NCI-H2029 treated with DMSO at 0.1 percent for 48 hours (cell line): ENCODE results near the gene TMEM14C.

Experiments
- DNase-seq: peaks from one replicate; lab custom pipeline; 2025; lab: John Stamatoyannopoulos, UW

TMEM14C gene

DNA sequence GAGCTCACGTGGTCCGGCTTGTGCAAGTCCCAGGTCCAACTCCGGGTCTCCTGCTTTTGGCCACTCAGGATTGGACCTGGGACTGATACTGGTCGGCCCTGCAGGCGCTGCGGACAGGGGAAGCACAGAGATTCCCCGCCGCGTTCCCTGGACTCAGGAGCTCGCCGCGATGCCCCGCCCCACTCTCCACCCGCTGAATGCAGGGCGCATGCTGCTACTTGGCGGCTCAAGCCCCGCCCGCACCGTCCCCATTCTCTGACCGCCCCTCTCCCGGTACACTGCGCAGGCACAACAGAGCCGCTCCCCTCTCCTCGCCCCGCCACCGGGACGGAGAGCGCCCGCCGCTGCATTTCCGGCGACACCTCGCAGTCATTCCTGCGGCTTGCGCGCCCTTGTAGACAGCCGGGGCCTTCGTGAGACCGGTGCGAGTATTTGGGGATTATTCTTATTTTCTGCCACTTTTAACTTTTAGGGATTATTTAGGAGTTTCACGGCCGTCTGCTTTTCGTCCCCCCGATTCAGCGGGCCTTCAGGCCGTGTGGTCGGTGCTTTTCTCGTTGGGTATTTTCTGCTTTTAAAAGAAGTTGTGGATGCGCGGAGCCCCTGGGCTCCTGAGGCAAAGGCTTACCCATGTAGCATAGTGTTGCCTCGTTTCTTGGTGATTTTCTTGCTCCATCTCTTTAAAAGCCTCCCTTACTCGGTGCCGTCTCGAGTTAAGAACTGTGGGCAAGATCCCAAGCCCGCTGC, at the start of gene TMEM14C:
Gene TMEM14C (plus strand): TSS at position 251 of the 747 bp plus-strand sequence. CDS start 1,544 bp downstream, outside the sequence.
- peak; percentile 96 for DNase-seq

DNA sequence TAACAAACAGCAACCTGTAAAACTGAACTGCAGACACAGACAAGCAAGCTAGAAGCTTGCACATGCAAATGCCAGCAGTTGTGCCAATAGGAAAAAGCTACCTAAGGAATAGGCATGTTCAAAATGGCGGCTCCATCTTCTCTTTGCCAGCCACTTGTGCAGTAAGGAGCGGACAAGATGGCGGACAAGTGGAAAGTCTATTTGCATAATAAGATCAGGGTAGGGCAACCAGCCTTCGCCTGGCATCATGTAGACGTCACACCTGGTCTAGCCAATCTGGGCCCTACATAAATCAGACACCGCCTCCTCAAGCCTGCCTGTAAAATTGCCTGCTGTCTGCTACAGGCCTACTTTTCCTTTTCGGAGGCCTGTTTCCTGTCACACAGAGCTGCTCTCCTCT, 46.5 kb upstream of the TMEM14C start:
- no peak for DNase-seq

DNA sequence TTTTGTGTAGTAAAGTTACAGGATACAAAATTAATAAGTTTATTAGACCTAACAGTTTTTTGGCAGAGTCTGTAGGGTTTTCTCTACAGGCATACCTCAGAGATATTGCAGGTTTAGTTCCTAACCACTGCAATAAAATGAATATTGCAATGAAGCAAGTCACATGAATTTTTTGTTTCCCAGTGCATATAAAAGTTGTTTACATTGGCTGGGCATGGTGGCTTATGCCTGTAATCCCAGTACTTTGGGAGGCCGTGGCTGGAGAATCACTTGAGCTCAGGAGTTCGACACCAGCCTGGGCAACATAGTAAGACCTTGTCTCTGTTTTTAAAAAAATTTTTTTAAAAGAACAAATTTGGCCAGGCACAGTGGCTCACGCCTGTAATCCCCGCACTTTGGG, 44.4 kb upstream of the TMEM14C start:
- no peak for DNase-seq

DNA sequence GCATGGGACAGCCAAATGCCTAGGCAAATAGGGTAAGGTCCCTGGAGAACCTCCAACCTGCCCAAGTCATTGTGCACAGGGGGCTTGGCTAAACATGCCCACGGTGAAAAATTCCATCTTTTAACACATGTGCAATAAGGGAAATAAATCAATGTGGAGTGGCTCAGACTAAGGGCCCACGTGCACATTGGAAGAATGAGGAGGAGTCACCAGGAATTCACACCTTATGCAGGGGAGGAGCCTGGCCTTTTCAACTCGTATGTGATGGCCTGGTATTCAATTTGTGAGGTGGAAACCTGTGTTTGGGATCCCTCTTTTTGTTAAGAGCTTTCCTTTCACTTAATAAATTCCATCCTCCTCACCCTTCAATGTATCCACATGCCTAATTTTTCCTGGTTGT, 41.1 kb upstream of the TMEM14C start:
- DNase-seq, result no peak

DNA sequence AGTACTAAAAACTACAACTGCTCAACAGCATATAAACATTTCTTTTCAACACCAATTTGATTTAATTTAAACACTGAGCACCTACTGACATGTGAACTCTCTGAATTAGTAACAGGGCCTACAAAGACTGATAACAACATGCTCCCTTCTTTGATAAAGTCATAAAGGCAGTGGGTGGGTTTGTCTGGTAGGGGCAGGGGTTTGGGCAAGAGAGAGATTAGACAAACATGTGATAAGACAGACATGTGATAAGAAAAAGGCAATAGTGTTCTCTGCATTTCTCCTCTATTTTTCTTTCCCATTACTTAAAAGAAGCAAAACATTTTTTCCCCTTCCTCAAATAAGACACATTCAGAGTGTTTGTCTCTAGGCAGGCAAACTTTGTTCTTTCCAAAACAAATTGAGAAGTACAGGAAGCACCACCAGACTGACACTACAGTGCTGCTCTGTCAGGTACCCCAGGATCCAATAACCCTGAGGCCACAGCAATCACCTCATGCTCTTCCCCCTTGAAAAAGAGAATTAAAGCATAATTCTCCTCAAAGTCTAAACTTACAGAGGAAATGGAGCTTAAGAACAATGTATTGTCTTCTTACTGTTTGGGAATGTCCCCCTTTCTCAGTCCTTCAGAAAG, 40.4 kb upstream of the TMEM14C start:
- no peak for DNase-seq

DNA sequence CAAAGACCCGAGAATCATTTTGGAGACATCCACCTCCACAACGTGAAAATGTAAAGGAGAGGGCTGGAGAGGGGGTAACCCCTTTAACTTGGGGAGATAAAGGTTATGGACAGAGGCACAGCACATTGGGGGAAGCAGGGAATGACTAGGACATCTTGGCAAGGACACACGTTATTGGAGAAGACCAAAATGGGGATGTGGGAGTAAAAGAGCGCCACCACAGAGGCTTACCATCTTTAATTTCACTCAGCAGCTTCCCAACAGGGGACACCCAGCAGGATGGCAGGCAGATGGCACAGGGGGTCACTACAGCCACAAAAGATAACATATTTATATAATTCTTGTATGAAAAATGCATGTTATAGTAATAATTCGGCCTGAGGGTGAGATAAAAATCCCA, 38.3 kb upstream of the TMEM14C start:
- DNase-seq, result no peak

DNA sequence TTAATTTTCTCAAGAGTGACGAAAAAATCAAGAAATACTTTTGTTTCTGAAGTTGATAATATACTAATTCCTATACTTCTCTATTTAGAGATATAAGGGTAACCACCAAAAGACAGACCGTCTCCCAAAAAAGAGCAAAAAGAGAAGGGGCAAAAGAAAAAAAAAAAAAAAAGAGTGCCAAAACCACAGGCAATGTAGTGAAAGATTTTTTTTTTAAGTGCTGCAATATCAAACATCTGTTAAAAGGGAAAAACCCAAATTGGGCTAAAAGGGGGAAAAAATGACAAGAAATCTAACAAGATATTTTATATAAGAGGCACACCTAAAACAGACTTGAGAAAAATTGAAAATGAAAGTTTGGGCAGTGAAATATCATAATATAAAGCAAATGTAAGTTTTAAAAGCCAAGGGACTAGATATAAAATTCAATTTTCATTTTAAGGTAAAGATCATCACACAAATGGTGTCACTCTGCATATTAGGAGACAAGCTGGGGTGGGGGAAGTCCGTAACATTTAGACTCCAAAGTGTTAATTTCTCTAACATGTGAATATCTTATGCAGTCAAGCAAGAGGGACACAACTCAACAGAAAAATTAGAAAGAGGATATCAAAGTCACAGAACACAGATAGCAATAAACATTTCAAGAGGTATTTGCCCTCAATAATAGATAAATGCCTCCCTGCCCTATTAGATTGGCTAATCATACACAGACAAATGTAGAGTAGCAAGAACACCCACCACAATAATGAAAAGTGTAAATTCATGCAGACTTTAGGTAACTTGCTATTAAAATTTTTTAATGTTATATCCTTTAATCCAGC, 37.6 kb upstream of the TMEM14C start:
- DNase-seq, result no peak

DNA sequence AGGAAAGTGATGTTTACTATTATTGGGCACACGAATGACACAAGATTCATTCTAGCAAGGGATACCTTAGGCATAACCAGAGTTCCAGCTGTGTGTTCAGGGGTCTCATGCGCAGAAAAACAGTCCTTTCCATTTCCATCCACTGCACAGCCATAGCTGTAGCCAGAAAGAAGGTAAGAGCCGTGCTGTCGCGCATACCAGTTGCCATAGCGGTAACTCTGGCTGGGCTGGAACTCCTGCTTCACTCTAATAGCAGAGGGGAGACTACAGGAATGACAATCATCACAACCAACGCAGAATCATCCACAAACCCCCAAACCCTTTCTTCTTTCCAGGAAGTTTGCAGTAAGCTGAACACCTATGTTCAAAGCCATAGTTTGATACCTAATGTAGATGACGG, 36.0 kb upstream of the TMEM14C start:
- DNase-seq, result no peak

DNA sequence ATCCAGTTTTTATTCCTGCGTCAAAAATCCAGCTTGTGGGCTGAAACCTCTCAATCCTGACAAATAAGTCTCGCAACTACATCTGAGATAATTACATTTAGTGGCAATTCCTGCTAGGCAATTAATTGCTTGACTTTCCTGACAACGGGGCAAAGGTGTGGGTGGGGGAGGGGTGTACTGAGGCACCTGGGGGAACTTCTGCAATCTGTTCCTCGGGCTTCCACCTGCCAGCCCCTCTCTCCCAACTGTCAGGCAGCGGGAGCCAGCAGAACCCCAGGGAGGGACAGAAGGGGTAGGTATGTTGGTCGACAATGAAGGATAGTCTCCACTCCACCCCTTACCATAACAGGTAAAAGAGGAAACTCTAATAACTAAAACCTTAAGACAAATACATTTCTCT, 35.3 kb upstream of the TMEM14C start:
- no peak for DNase-seq

DNA sequence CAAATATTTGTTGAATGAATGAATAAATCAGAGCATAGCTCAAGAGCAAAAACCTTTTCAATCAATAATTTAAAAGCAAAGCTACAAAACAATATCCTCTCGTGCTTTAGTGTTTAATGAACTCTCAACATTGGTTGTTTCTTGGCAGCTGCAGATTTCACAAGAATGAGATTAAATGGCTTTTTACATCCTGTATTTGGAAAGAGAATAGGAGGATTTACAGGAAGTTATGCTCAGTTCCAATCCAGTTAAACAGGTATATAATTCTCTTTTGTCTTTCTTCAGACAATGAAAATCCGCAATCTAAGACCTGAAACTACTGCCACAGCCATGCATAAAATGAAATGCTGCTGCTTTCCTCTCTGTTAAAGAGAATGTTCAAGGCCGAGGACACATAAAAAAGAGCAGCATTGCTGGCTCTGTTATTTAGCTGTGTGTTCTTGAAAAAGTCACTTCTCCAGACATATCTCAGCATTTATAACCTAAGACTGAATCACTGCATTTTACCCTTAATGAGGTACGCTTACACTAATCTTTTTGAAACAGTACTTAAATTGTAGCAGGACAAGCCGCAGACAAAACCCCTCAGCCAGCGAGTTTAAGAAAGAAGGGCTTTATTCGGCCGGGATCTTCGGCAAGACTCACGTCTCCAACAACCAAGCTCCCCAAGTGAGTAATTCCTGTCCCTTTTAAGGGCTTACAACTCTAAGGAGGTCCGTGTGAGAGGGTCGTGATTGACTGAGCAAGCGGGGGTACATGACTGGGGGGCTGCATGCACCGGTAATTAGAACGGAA, 32.0 kb upstream of the TMEM14C start:
- DNase-seq, result peak; percentile 99

DNA sequence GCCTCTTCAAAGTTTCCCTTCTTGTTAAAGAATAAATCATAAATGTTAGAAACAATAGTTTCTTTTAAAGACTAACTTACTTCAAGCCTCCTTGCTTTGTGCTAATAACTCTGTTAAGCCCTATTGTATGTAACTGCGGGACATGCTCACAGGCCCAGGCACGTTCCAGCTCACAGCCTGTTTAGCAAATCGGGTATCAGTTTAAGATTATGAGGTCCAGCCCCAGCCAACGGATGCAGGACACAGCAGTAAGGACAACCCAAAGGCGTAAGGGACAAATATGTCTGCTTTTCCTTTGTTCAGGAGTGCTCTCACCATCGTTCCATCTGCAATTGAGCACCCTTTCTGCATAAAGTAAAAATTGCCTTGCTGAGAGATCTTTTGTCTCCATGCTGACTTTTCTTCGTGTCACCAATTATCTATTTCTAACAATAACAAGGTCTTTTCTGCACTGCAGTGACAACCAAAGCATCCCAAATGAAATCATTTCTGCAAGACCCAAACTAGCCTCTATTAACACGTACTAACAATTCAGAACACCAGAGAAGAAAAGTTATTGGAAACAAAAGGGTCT, 29.8 kb upstream of the TMEM14C start:
- no peak for DNase-seq

DNA sequence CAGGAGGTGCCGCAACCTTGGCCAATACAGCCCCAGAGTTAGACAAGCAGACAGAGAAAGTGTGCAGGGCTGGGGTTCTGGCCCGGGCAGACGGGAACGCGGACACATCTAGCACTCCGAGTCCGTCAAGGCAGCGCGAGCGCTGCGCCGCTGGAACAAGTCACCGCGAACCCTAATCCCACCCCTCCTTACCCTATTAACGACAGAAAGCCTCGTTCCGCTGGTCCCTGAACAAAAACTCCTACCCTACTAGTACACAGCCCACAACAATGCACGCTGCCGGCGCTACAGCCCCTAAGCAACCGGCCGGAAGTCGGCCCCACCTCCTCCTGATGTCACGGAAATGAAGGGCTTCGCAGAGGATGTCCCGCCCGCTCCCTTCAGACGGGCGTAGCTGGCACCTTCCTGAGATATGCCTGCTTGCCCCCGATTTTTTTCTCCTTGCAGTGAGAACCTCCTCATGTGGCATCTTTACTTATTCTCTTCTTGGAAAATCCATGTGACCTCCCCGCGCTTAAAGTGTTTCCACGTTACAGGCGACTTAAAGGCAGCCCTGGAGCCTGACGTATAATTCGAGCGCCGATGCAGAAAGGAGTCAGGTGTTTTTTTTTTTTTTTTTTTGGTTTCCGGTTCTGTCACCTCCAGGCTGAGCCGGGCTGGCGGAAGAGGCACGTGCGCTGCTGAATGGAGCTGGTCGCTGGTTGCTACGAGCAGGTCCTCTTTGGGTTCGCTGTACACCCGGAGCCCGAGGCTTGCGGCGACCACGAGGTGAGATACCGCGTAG, 28.4 kb upstream of the TMEM14C start, which contains the start of the genes C6orf52 and PAK1IP1:
Gene C6orf52 (minus strand): TSS at position 315 of the 784 bp plus-strand sequence. CDS start 7,066 bp downstream, outside the sequence.
Gene PAK1IP1 (plus strand): TSS at position 671 of the 784 bp plus-strand sequence. CDS start 14 bp downstream, at position 685.
- DNase-seq, result peak; percentile 97

DNA sequence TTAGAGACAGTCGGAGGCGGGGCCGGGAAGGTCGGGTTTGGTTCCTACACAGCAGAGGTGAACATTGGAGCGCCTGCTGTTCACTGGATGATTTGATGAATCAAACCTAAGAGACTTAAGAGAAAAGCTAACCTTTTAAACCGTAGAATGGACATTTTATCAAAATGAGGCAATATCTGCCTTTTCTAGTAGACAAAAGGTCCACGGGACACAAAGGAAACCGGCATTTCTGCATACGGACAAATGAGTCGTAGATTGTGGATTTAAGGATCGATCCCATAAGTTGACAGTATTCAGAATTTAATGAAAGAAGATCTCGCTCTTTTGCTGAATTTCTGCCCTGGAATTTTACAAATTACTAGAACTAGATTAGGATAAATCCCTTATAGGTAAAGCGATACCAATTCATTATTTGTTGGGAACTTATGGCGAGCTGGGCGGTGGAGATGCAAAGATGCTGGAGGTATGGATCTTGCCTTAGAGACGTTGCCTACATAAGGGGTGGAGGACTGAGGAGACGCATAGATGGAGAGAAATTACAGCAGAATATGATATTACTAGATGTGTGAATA, 27.7 kb upstream of the TMEM14C start:
- DNase-seq, result no peak

DNA sequence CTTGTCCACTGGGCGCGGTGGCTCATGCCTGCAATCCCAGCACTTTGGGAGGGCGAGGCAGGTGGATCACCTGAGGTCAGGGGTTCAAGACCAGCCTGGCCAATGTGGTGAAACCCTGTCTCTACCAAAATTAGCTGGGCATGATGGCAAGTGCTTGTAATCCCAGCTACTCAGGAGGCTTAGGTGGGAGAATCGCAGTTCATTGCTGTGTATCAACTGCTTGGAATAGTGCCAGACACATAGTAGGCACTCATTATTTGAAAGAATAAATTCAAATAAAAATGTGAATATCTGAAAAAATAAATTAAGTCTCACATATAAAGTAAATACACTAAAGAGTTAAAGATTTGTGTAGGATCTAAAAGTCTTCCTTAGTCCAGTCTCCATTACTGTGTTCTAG, 26.2 kb upstream of the TMEM14C start:
- DNase-seq, result no peak

DNA sequence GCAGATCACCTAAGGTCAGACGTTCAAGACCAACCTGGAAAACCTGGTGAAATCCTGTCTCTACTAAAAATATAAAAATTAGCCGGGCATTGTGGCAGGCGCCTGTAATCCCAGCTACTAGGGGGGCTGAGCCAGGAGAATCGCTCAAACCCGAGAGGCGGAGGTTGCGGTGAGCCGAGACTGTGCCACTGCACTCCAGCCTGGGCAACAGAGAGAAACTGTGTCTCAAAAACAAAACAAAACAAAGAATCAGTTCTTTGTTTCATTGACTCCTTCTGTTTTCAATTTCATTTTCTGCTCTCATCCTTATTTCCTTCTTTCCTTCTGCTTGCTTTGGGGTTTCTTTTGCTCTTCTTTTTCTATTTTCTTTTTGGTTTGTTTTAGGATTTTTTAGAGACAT, 8.9 kb upstream of the TMEM14C start:
- no peak for DNase-seq

DNA sequence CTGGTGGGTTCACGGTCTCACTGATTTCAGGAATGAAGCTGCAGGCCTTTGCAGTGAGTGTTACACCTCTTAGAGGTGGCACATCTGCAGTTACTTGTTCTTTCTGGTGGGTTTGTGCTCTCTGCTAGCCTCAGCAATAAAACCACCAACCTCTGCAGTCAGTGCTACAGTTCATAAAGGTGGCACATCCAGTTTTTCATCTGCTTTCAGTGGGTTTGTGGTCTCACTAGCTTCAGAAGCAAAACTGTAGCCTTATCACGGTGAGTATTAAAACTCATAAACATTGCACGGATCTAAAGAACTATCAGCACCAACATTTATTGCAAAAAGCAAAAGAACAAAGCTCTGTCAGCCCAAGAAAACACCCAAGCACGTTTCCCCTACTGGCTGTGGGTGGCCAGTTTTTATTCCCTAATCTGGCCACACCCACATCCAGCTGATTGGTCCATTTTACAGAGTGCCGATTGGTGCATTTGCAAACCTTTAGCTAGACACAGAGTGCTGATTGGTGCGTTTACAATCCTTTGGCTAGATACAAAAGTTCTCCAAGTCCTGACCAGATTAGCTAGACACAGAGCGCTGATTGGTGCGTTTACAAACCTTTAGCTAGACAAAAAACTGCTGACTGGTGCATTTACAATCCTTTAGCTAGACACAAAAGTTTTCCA, 3.4 kb upstream of the TMEM14C start:
- DNase-seq, result no peak

DNA sequence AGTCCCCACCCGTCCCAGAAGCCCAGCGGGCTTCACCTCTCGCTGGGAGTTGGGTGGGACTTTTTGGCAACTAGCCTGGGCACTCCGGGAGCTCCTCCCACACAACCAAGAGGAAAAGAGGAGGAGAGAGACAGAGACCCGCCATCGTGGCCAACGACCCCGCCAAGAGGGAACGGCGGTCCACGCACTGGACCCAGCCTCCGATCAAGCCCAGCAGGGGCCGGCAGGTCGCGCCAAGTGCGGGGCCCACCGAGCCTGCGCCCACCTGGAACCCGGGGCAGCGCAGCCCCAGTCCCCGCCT, 3.0 kb upstream of the TMEM14C start:
- no peak for DNase-seq

DNA sequence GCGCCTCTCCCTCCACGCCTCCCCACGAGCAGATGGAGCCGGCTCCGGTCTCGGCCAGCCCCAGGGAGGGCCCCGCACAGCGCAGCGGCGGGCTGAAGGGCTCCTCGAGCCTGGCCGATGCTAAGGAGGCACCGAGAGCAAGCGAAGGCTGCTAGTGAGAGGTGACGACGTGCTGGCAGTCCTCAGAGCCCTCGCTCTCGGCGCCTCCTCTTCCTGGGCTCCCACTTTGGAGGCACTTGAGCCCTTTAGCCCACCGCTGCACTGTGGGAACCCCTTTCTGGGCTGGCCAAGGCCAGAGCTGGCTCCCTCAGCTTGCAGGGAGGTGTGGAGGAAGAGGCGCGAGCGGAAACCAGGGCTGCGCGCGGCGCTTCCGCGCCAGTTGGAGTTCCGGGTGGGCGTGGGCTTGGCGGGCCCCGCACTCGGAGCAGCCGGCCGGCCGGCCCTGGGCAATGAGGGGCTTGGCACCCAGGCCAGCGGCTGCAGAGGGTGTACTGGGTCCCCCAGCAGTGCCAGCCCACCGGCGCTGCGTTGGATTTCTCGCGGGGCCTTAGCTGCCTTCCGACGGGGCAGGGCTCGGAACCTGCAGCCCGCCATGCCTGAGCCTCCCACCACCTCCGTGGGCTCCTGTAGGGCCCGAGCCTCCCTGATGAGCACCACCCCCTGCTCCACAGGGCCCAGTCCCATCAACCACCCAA, 2.5 kb upstream of the TMEM14C start:
- DNase-seq, result no peak
